GM18861 (cell line): Measurements from ENCODE around the gene SOAT1.

Experiments
- ATAC-seq: cut with Tn5 transposase; IDR thresholded peaks from one replicate; pipeline ENCODE4 v1.9.1; 2021; ENCODE audit not compliant: unreplicated experiment

SOAT1 gene

GRCh38 chr1:179303200-179303785 is 9.7 kb downstream of the SOAT1 start:
- ATAC-seq, result no peak

DNA sequence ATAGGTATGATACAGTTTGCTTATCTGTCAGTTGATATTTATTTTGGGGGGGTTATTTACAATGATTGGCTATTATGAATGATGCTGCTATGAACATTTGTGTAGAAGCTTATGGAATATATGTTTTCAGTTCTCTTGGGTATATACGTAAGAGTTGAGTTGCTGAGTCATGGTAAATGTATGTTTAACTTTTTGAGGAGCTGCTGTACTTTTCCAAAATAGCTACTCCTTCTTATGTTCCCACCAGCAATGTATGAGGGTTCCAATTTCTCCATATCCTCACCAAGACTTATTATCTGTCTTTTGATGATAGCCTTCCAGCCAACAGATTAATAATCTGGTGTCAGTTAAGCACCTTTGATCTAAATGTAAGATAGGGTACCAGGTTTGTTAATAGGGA is 11.9 kb downstream of the SOAT1 start:
- ATAC-seq, result no peak

- no peak for ATAC-seq
Observed at GRCh38 chr1:179310291-179310690, 16.7 kb downstream of the SOAT1 start.

GRCh38 chr1:179310721-179311120 is 17.1 kb downstream of the SOAT1 start:
- ATAC-seq, result no peak

DNA sequence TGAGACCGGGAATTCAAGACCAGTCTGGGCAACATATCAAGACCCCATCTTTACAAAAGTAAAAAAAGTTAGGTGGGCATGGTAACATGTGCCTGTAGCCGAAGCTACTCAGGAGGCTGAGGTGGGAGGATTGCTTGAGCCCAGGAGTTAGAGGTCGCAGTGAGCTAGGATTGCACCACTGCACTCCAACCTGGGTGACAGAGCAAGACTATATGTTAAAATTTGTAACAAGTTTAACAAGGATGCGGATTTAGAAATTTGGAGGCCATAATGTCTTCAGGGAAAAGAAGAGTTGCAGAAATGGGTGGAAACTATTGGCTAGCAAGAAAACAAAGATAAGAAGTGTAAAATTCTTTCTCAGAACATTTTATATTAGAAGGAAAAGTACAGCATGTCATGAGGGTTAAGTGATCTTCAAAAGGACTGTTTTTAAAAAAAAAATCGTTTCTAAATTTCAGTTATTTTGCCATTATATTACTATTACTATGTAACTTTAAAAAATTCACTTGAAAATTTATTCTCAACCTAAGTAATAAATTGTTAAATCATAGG is 17.6 kb downstream of the SOAT1 start:
- no peak for ATAC-seq

DNA sequence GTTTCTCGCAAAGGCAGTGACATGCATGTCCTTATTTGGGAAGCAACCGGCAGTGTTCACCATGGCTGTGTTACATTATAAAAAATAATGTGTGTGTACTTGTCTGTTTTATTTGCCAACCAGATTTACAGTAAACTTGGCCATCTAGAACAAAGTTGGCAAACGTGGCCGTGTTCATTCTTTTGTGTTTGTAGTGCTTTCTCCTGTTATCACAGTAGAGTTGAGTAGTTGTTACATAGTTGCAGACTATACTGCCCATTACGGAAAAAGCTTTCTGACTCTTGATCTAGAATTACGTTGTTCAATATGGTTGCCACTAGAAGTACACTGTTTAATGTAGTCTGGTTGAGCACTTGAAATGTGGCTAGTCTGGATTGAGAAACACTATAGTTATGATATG is 19.4 kb downstream of the SOAT1 start:
- ATAC-seq, result no peak

- ATAC-seq, result no peak
Observed at GRCh38 chr1:179314928-179315327, 21.3 kb downstream of the SOAT1 start.

GRCh38 chr1:179318491-179318890 is 24.9 kb downstream of the SOAT1 start:
- no peak for ATAC-seq

DNA sequence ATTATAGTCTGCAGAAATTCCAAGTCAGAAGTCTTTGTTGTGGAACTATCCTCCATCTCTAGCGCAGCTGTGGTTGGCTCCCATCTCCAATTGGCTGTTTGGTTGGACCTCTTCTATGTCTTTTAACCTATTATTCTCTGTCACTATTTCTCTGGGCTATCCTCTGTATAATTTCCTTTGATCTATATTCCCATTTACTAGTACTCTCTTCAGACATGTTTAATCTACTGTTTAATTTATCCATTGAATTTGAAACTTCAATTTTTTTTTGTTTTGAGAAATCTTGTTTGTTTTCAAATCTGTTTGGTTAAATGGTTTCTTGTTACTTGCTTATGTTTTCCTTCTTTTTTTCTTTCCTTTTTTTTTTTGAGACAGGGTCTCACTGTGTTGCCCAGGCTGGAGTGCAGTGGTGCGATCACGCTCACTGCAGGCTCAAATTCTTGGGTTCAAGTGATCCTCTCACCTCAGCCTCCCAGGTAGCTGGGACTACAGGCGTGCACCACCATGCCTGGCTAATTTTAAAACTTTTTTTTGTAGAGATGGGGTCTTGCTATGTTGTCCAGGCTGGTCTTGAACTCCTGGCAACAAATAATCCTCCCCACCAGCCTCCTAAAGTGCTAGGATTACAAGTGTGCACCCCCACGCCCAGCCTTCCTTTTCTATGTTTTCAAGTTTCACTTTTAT is 28.1 kb downstream of the SOAT1 start:
- no peak for ATAC-seq

- no peak for ATAC-seq
Observed at GRCh38 chr1:179322557-179322956, 29.0 kb downstream of the SOAT1 start.

DNA sequence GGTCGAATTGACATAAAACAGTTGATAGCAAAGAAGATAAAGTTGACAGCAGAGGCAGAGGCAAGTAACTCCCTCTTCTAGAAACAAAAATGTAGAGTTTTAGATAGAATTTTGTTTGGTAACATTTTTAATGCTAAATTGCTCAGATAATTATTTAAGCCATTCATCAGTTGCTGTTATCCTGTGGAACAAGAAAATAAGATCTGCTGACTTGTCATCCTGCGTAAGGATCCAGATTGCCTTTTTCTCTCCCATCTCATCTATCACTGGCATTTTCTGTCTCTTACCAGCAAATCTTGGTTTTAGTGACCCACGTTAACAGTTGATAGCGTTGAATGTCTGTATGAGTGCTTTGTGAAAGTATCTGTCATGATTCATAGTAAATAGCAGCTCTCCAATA is 29.8 kb downstream of the SOAT1 start:
- no peak for ATAC-seq

DNA sequence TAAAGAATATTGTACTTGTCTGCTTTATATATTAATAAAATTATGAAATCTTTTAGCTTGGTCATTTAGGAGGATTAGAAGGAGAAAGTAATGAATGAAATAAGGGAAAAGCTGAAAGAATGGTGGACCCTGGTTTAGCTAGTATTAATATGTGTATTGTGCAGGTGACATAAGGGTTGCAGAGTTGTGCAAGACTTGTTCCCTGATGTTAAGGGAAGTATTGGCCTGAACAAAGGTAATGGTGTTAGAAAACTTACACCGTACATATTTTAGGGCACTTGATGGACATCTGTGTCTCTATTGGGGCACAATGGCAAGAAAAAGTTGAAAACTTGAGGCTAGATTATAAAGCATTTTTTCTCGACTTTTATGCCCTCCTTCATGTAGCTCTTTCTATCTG is 32.2 kb downstream of the SOAT1 start:
- ATAC-seq, result no peak

- ATAC-seq, result no peak
Observed at GRCh38 chr1:179326746-179327145, 33.1 kb downstream of the SOAT1 start.

DNA sequence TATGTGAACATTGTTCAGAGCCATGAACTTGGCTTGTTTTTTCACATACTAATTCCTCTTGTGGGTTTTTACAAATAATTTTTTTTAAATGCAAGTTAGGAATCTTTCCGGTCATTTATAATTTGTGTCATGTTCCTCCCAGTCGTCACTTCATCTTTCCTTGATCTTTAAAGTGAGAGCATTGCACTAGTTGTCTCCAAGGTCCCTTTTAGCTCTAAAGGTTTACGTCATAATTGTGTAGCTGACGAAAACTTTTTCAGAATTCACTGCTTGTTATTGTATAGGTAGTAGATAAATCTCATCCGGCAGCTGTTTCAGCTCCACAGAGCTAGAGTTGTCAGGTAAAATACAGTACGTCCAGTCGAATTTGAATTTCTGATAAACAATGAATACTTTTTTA is 33.6 kb downstream of the SOAT1 start:
- ATAC-seq, result no peak

- ATAC-seq, result no peak
Observed at GRCh38 chr1:179327679-179328078, 34.1 kb downstream of the SOAT1 start.

- ATAC-seq, result no peak
Observed at GRCh38 chr1:179329862-179330261, 36.3 kb downstream of the SOAT1 start.

GRCh38 chr1:179334440-179334839 is 40.8 kb downstream of the SOAT1 start:
- no peak for ATAC-seq

- ATAC-seq, result no peak
Observed at GRCh38 chr1:179337288-179337687, 43.7 kb downstream of the SOAT1 start.

DNA sequence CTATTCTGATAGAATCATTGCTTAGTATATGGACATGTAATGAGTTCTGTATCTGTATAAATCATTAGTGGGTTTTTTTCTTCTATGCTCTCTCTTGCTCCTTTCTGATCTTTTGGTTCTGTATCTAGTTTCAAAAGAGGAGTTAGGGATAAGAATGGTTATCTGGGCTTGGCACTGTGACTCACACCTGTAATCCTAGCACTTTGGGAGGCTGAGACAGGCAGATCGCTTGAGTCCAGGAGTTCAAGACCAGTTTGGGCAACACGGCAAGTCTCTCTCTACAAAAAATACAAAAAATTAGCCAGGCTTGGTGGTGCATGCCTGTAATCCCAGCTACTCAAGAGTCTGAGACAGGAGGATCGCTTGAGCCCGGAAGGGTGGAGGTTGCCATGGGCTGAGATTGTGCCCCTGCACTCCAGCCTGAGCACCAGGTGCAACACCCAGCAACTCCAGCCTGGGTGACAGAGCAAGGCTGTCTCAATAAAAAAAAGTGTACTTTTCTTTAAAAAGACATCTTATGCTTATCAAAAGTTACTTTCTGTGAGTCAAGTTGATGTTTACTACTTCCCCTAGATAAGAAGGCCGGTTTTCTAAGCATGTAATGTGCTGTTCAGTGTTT is 44.5 kb downstream of the SOAT1 start:
- ATAC-seq, result no peak

DNA sequence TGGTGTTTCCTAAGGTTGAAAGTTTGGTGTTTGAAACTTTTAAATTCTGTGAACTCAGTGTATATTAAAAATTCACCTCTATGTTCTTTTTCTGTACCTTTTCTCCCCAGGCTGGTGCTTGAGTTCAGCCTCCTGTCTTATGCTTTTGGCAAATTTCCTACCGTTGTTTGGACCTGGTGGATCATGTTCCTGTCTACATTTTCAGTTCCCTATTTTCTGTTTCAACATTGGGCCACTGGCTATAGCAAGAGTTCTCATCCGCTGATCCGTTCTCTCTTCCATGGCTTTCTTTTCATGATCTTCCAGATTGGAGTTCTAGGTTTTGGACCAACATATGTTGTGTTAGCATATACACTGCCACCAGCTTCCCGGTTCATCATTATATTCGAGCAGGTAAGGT is 47.3 kb downstream of the SOAT1 start:
- no peak for ATAC-seq

DNA sequence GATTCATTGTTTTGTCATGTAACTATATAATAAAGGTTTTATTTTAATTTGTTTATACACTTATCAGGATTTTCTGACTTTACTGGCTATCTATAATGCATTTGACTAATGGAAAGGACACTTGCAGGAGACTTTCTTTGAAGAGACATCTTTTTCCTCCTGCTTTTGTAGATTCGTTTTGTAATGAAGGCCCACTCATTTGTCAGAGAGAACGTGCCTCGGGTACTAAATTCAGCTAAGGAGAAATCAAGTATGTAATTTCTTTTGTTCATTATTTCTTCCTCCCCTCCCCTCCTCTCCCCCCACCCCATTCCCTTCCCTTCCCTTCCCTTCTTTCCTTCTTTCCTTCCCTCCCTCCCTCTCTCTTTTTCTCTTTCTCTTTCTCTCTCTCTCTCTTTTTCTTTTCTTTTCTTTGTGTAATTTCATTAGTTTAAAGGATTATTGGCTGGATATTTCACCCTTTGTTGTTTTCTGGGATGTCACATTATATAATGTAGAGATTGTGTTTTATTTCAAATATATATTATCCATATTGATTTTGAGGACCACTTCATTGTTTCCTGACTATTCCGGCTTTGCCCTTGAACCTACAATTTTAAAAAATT is 48.4 kb downstream of the SOAT1 start:
- no peak for ATAC-seq
